ENCODE data around the gene CD37.
A peak's percentile ranks its signal among the peaks of the same experiment; 100 is the strongest.

Gene CD37

GRCh38 chr19:49361438-49362047, 26.3 kb downstream of the CD37 start:
- Mint-ChIP-seq H3K4me1 (peaks cover 16% of the 10 kb centered on the region), H3K36me3 (ENCODE audit: low read depth) (peaks cover 29% of the 10 kb centered on the region), H3K4me3 (no peak overlapping the region), H3K9me3 (no peaks in the 10 kb centered on the region), H3K27ac (no peak overlapping the region), H3K27me3 (ENCODE audit: low read depth) (peaks cover 3% of the 10 kb centered on the region)
- TF ChIP-seq, protein P1, sequence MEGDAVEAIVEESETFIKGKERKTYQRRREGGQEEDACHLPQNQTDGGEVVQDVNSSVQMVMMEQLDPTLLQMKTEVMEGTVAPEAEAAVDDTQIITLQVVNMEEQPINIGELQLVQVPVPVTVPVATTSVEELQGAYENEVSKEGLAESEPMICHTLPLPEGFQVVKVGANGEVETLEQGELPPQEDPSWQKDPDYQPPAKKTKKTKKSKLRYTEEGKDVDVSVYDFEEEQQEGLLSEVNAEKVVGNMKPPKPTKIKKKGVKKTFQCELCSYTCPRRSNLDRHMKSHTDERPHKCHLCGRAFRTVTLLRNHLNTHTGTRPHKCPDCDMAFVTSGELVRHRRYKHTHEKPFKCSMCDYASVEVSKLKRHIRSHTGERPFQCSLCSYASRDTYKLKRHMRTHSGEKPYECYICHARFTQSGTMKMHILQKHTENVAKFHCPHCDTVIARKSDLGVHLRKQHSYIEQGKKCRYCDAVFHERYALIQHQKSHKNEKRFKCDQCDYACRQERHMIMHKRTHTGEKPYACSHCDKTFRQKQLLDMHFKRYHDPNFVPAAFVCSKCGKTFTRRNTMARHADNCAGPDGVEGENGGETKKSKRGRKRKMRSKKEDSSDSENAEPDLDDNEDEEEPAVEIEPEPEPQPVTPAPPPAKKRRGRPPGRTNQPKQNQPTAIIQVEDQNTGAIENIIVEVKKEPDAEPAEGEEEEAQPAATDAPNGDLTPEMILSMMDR (IDR thresholded peaks at IDR 0.05; ENCODE audit: unreplicated experiment in 3 of 3): no peak

DNA sequence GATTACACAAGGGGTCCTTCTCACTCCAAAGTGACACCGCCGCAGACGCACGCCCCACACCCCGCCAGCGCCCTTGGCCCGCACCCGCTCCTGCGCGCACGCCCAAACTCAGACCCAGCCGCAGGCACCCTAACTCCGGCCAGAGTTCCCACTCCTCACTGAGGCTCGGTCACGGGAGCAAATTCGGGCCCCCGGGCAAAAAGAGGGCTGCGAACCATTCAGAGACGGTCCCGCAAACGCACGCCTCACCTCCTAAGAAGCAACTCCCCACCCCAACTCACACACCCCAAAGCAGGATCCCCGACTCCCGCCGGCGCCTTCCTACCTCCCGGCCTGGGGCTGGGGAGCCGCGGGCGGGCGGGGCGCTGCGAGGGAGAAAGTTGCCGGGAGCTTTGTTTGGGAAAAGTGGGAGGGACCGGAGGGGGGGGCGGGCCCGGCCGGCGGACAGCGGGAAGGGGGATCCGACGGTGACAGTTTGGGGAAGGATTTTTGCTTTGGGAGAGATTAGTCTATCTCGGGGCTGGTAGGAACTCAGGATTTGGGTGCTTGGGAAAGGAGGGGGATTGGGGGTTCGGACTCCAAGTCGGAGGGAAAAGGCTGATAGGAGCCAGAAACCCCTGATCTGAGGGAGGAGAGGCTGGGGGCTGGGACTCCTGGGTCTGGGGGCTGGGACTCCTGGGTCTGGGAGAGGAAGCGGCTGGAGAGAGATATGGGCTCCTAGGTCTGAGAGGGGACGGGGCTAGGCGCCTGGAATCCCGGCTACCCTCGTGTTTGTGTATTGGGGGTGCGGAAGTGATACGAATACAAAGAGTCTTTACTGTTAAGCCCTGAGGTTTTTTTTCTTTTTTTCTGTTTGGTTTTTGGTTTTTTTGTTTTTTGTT, 27.1 kb downstream of the CD37 start, which contains the start of gene TEAD2:
TEAD2 (minus strand) TSS at position 369 of the 881 bp plus-strand sequence. CDS start 2,341 bp downstream, outside the sequence.
- TF ChIP-seq, protein P1 (IDR thresholded peaks at IDR 0.05; ENCODE audit: unreplicated experiment in 3 of 3): no peak
- no peak within 1 kb of the TSS for H3K27ac Mint-ChIP-seq

GRCh38 chr19:49362929-49363267, 27.7 kb downstream of the CD37 start:
- peaks cover 6% of the 10 kb centered on the region for H3K4me1 Mint-ChIP-seq
- no peak overlapping the region for H3K4me3 Mint-ChIP-seq
- H3K36me3 Mint-ChIP-seq (ENCODE audit: low read depth): peaks cover 17% of the 10 kb centered on the region
- no peaks in the 10 kb centered on the region for H3K9me3 Mint-ChIP-seq
- TF ChIP-seq, protein P1 (IDR thresholded peaks at IDR 0.05; ENCODE audit: unreplicated experiment in 3 of 3): no peak
- no peak overlapping the region for H3K27ac Mint-ChIP-seq
- peaks cover 9% of the 10 kb centered on the region for H3K27me3 Mint-ChIP-seq (ENCODE audit: low read depth)

More for the DNA sequence above, 27.1 kb downstream of the CD37 start, which contains the start of gene TEAD2:
- peaks cover 21% of the 10 kb centered on the region for H3K36me3 Mint-ChIP-seq (ENCODE audit: low read depth)
- H3K27me3 Mint-ChIP-seq (ENCODE audit: low read depth): peaks cover 9% of the 10 kb centered on the region
- peaks cover 8% of the 10 kb centered on the region for H3K4me1 Mint-ChIP-seq
- no peak within 1 kb of the TSS for H3K4me3 Mint-ChIP-seq
- no peaks in the 10 kb centered on the region for H3K9me3 Mint-ChIP-seq

GRCh38 chr19:49363268-49364082, 28.3 kb downstream of the CD37 start, which contains the start of gene DKKL1:
TSS of gene DKKL1 (plus strand) at chr19:49363877. CDS start at chr19:49363999, 122 bp downstream.
- H3K36me3 Mint-ChIP-seq (ENCODE audit: low read depth): peaks cover 13% of the 10 kb centered on the region
- peaks cover 6% of the 10 kb centered on the region for H3K4me1 Mint-ChIP-seq
- H3K4me3 Mint-ChIP-seq: peak within 1 kb of the TSS in 2 of 3 experiments; percentile 42 to 56
- H3K27me3 Mint-ChIP-seq (ENCODE audit: low read depth): peaks cover 9% of the 10 kb centered on the region
- H3K27ac Mint-ChIP-seq: peak within 1 kb of the TSS in 1 of 3 experiments; percentile 64
- TF ChIP-seq, protein P1 (IDR thresholded peaks at IDR 0.05; ENCODE audit: unreplicated experiment in 3 of 3): no peak
- no peaks in the 10 kb centered on the region for H3K9me3 Mint-ChIP-seq

- Mint-ChIP-seq H3K36me3 (ENCODE audit: low read depth) (peaks cover 8% of the 10 kb centered on the region), H3K4me3 (peak overlapping the region in 2 of 3 experiments; percentile 42 to 56), H3K4me1 (peaks cover 6% of the 10 kb centered on the region), H3K9me3 (peaks cover 2% of the 10 kb centered on the region), H3K27me3 (ENCODE audit: low read depth) (peaks cover 9% of the 10 kb centered on the region), H3K27ac (peak overlapping the region in 1 of 3 experiments; percentile 64)
- TF ChIP-seq, protein P1 (IDR thresholded peaks at IDR 0.05; ENCODE audit: unreplicated experiment in 3 of 3): no peak
Observed at GRCh38 chr19:49364083-49364737, 29.0 kb downstream of the CD37 start.

All from nephron (organoid).